HCT116 (cell line): Measurements from ENCODE around the gene IGLL1.
"Not testable (repeated sequence)": the region's sequence is repeated elsewhere in the genome, so short reads cannot be mapped to it uniquely, and the experiment has no call there.

Experiments used
- CEBPB ChIP-seq: IDR thresholded peaks from 2 replicates; pipeline ENCODE4 v1.6.1; 2012; ENCODE audit warnings: low read depth
- JUND ChIP-seq: IDR thresholded peaks from 2 replicates; pipeline ENCODE4 v1.6.1; 2012
- POLR2A ChIP-seq: IDR thresholded peaks from 2 replicates; pipeline ENCODE4 v1.7.0; 2011; ENCODE audit warnings: borderline replicate concordance; ENCODE audit not compliant: insufficient read depth, insufficient read length; ENCODE audit errors: extremely low read depth
- SRF ChIP-seq: IDR thresholded peaks from 2 replicates; pipeline ENCODE4 v1.6.1; 2012; ENCODE audit warnings: low read depth
- TF ChIP-seq, protein P1 (sequence below), 3 experiments: fragments of 200-600 bp in 1 of 3; sonication (generic) in 1 of 3; IDR thresholded peaks in 2 of 3; conservative IDR thresholded peaks in 1 of 3; 2 replicates each; pipeline ENCODE4 v1.5.1; 2012 to 2017; ENCODE audit warnings: low read depth in 2 of 3, low read length in 2 of 3, antibody characterized with exemption in 1 of 3, borderline replicate concordance in 1 of 3, control low read depth in 1 of 3, mild to moderate bottlenecking in 1 of 3, mixed read lengths in 1 of 3, mixed run types in 1 of 3, moderate library complexity in 1 of 3; ENCODE audit not compliant: insufficient read depth in 1 of 3

DNA sequence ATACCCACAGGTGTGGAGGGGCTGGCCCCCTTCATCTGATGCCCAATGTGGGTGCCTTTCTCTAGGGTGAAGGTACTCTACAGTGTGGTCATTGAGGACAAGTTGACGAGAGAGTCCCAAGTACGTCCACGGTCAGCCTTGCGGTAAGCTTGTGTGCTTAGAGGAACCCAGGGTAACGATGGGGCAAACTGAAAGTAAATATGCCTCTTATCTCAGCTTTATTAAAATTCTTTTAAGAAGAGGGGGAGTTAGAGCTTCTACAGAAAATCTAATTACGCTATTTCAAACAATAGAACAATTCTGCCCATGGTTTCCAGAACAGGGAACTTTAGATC lies 41.4 kb downstream of the IGLL1 start:
- not testable (repeated sequence) for TF ChIP-seq CEBPB, POLR2A, JUND, SRF
- TF ChIP-seq, protein P1, sequence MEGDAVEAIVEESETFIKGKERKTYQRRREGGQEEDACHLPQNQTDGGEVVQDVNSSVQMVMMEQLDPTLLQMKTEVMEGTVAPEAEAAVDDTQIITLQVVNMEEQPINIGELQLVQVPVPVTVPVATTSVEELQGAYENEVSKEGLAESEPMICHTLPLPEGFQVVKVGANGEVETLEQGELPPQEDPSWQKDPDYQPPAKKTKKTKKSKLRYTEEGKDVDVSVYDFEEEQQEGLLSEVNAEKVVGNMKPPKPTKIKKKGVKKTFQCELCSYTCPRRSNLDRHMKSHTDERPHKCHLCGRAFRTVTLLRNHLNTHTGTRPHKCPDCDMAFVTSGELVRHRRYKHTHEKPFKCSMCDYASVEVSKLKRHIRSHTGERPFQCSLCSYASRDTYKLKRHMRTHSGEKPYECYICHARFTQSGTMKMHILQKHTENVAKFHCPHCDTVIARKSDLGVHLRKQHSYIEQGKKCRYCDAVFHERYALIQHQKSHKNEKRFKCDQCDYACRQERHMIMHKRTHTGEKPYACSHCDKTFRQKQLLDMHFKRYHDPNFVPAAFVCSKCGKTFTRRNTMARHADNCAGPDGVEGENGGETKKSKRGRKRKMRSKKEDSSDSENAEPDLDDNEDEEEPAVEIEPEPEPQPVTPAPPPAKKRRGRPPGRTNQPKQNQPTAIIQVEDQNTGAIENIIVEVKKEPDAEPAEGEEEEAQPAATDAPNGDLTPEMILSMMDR (IDR thresholded peaks at IDR 0.05 in 2 of 3, conservative IDR thresholded peaks at IDR 0.05 in 1 of 3; ENCODE audit: borderline replicate concordance in 1 of 3, insufficient read depth in 1 of 3, low read depth in 2 of 3, low read length in 2 of 3), result not testable (repeated sequence)
